Trophoblast cell (in vitro differentiated cells and primary cell): ENCODE measurements around the gene AOAH.

Experiments used
- DNase-seq, 2 donors: peaks; one replicate each; pipeline ENCODE4 v3.0.0-alpha.2; 2016
- H2AFZ ChIP-seq: 2 replicates; pipeline ENCODE4 v1.6.1; 2013; ENCODE audit warnings: low read length, moderate library complexity, mild to moderate bottlenecking; ENCODE audit not compliant: insufficient read depth, poor library complexity
- H2AK5ac ChIP-seq: 2 replicates; pipeline ENCODE4 v1.6.1; 2013; ENCODE audit warnings: mild to moderate bottlenecking, low read length
- H2BK120ac ChIP-seq: 2 replicates; pipeline ENCODE4 v1.6.1; 2013; ENCODE audit warnings: low read length, mild to moderate bottlenecking, moderate library complexity; ENCODE audit not compliant: insufficient read depth, poor library complexity
- H2BK12ac ChIP-seq: 2 replicates; pipeline ENCODE4 v1.6.1; 2013; ENCODE audit warnings: mild to moderate bottlenecking, low read length, moderate library complexity
- H2BK5ac ChIP-seq: 2 replicates; pipeline ENCODE4 v1.6.1; 2013; ENCODE audit warnings: low read length, low read depth, moderate library complexity, mild to moderate bottlenecking; ENCODE audit not compliant: poor library complexity
- H3K14ac ChIP-seq: 2 replicates; pipeline ENCODE4 v1.6.1; 2013; ENCODE audit warnings: mild to moderate bottlenecking, low read length
- H3K18ac ChIP-seq: 2 replicates; pipeline ENCODE4 v1.6.1; 2013; ENCODE audit warnings: mild to moderate bottlenecking, low read length
- H3K23ac ChIP-seq: 2 replicates; pipeline ENCODE4 v1.6.1; 2013; ENCODE audit warnings: low read length
- H3K27ac ChIP-seq: 2 replicates; pipeline ENCODE4 v1.5.1; 2013; ENCODE audit warnings: low read depth, mild to moderate bottlenecking, inconsistent platforms, low read length, moderate library complexity
- H3K27me3 ChIP-seq: 2 replicates; pipeline ENCODE4 v1.6.1; 2013; ENCODE audit warnings: inconsistent platforms, mild to moderate bottlenecking, low read length, moderate library complexity; ENCODE audit not compliant: insufficient read depth
- H3K36me3 ChIP-seq, 2 experiments: 1 replicate in 1 of 2; 2 replicates in 1 of 2; pipeline ENCODE4 v1.6.1; 2013; ENCODE audit warnings: low read length in 2 of 2, mild to moderate bottlenecking in 2 of 2, moderate library complexity in 1 of 2; ENCODE audit not compliant: insufficient read depth in 2 of 2, control insufficient read depth in 1 of 2
- H3K4ac ChIP-seq: 2 replicates; pipeline ENCODE4 v1.6.1; 2013; ENCODE audit warnings: low read depth, mild to moderate bottlenecking, low read length, moderate library complexity
- H3K4me1 ChIP-seq, 2 experiments: 1 replicate in 1 of 2; 2 replicates in 1 of 2; pipeline ENCODE4 v1.6.1; 2013; ENCODE audit warnings: low read length in 2 of 2, mild to moderate bottlenecking in 2 of 2, moderate library complexity in 1 of 2; ENCODE audit not compliant: insufficient read depth in 2 of 2, control insufficient read depth in 1 of 2
- H3K4me2 ChIP-seq: 2 replicates; pipeline ENCODE4 v1.6.1; 2013; ENCODE audit warnings: inconsistent platforms, mild to moderate bottlenecking, low read length, moderate library complexity
- H3K4me3 ChIP-seq: 2 replicates; pipeline ENCODE4 v1.5.1; 2013; ENCODE audit warnings: mild to moderate bottlenecking, low read depth, low read length, inconsistent platforms
- H3K79me1 ChIP-seq: one replicate; pipeline ENCODE4 v1.6.1; 2013; ENCODE audit warnings: low read length
- H3K79me2 ChIP-seq: 2 replicates; pipeline ENCODE4 v1.6.1; 2013; ENCODE audit warnings: low read length, mild to moderate bottlenecking; ENCODE audit not compliant: control insufficient read depth, insufficient read depth, poor library complexity
- H3K9ac ChIP-seq: 2 replicates; pipeline ENCODE4 v1.6.1; 2013; ENCODE audit warnings: mild to moderate bottlenecking, low read length
- H3K9me3 ChIP-seq: 2 replicates; pipeline ENCODE4 v1.6.1; 2013; ENCODE audit warnings: low read depth, mild to moderate bottlenecking, control low read depth, inconsistent platforms, low read length; ENCODE audit not compliant: insufficient read depth
- H4K12ac ChIP-seq: 2 replicates; pipeline ENCODE4 v1.6.1; 2013; ENCODE audit warnings: low read depth, mild to moderate bottlenecking, low read length, moderate library complexity
- H4K8ac ChIP-seq: 2 replicates; pipeline ENCODE4 v1.6.1; 2013; ENCODE audit warnings: low read depth, mild to moderate bottlenecking, low read length, moderate library complexity
- H4K91ac ChIP-seq: one replicate; pipeline ENCODE4 v1.6.1; 2013; ENCODE audit warnings: low read depth, mild to moderate bottlenecking, low read length, moderate library complexity
- WGBS: extraction: QIAGEN DNeasy Blood & Tissue Kit; methylation state at CpG from one replicate; pipeline ENCODE4 v1.1.7; 2013; ENCODE audit warnings: missing lambda C conversion rate; ENCODE audit not compliant: insufficient read length, insufficient coverage; ENCODE audit errors: extremely low coverage; 5-methylcytosine and 5-hydroxymethylcytosine counted together

AOAH gene

GRCh38 chr7:36600869-36601530 is 123.3 kb downstream of the AOAH start:
- no peak for DNase-seq
- H2BK5ac ChIP-seq, result no peak overlapping the region
- WGBS, result no CpG with 5 or more reads among the region's 5 CpGs
- H3K9ac ChIP-seq, result no peak overlapping the region
- H3K79me1 ChIP-seq, result no peaks in the 10 kb centered on the region
- no peak overlapping the region for H3K27ac ChIP-seq
- H3K4me3 ChIP-seq, result no peak overlapping the region
- H3K4ac ChIP-seq, result no peak overlapping the region
- H4K8ac ChIP-seq, result no peak overlapping the region
- H3K4me2 ChIP-seq, result no peak overlapping the region
- no peaks in the 10 kb centered on the region for H3K27me3 ChIP-seq
- H3K36me3 ChIP-seq, result no peaks in the 10 kb centered on the region
- no peak overlapping the region for H3K14ac ChIP-seq
- no peaks in the 10 kb centered on the region for H3K4me1 ChIP-seq
- no peak overlapping the region for H2BK12ac ChIP-seq
- no peak overlapping the region for H4K91ac ChIP-seq
- H4K12ac ChIP-seq, result no peak overlapping the region
- no peak overlapping the region for H2AFZ ChIP-seq
- H2BK120ac ChIP-seq, result no peak overlapping the region
- no peak overlapping the region for H3K23ac ChIP-seq
- no peaks in the 10 kb centered on the region for H3K9me3 ChIP-seq
- H2AK5ac ChIP-seq, result no peak overlapping the region
- no peaks in the 10 kb centered on the region for H3K79me2 ChIP-seq
- no peak overlapping the region for H3K18ac ChIP-seq

- Histone ChIP-seq H2BK12ac (no peak overlapping the region), H2BK5ac (no peak overlapping the region), H3K4me3 (no peak overlapping the region), H3K27ac (no peak overlapping the region), H3K23ac (no peak overlapping the region), H3K9ac (no peak overlapping the region), H3K36me3 (no peaks in the 10 kb centered on the region), H2AK5ac (no peak overlapping the region), H4K12ac (no peak overlapping the region), H3K79me1 (no peaks in the 10 kb centered on the region), H3K18ac (no peak overlapping the region), H2AFZ (no peak overlapping the region), H3K14ac (no peak overlapping the region), H3K27me3 (no peaks in the 10 kb centered on the region), H3K4me2 (no peak overlapping the region), H4K8ac (no peak overlapping the region), H3K79me2 (no peaks in the 10 kb centered on the region), H2BK120ac (no peak overlapping the region), H4K91ac (no peak overlapping the region), H3K9me3 (no peaks in the 10 kb centered on the region), H3K4me1 (no peaks in the 10 kb centered on the region), H3K4ac (no peak overlapping the region)
- DNase-seq, result no peak
- WGBS, result no CpG with 5 or more reads among the region's 6 CpGs
Measured at GRCh38 chr7:36600314-36600682, 124.0 kb downstream of the AOAH start.

- Histone ChIP-seq H3K9me3 (no peaks in the 10 kb centered on the region), H3K23ac (no peak overlapping the region), H3K4ac (no peak overlapping the region), H2AK5ac (no peak overlapping the region), H3K18ac (no peak overlapping the region), H2BK12ac (no peak overlapping the region), H3K14ac (no peak overlapping the region), H3K4me3 (no peak overlapping the region), H3K9ac (no peak overlapping the region), H3K79me1 (no peaks in the 10 kb centered on the region), H4K8ac (no peak overlapping the region), H2BK120ac (no peak overlapping the region), H2BK5ac (no peak overlapping the region), H4K12ac (no peak overlapping the region), H3K79me2 (no peaks in the 10 kb centered on the region), H3K4me2 (no peak overlapping the region), H2AFZ (no peak overlapping the region), H4K91ac (no peak overlapping the region), H3K27me3 (no peaks in the 10 kb centered on the region), H3K36me3 (no peaks in the 10 kb centered on the region), H3K4me1 (no peaks in the 10 kb centered on the region), H3K27ac (no peak overlapping the region)
- DNase-seq, result no peak
- WGBS, result no CpG with 5 or more reads among the region's 10 CpGs
Measured at GRCh38 chr7:36599645-36600313, 124.5 kb downstream of the AOAH start.

- no peak overlapping the region for H3K27ac ChIP-seq
- H2BK12ac ChIP-seq, result no peak overlapping the region
- H3K27me3 ChIP-seq, result no peaks in the 10 kb centered on the region
- no peak overlapping the region for H3K18ac ChIP-seq
- no peak for DNase-seq
- WGBS, result no CpG with 5 or more reads among the region's 3 CpGs
- no peak overlapping the region for H4K8ac ChIP-seq
- no peaks in the 10 kb centered on the region for H3K79me1 ChIP-seq
- H3K36me3 ChIP-seq, result no peaks in the 10 kb centered on the region
- H4K91ac ChIP-seq, result no peak overlapping the region
- H2AK5ac ChIP-seq, result no peak overlapping the region
- H3K23ac ChIP-seq, result no peak overlapping the region
- H3K79me2 ChIP-seq, result no peaks in the 10 kb centered on the region
- no peak overlapping the region for H3K14ac ChIP-seq
- H3K9ac ChIP-seq, result no peak overlapping the region
- no peak overlapping the region for H3K4me3 ChIP-seq
- H3K4ac ChIP-seq, result no peak overlapping the region
- H2BK5ac ChIP-seq, result no peak overlapping the region
- H4K12ac ChIP-seq, result no peak overlapping the region
- H3K4me2 ChIP-seq, result no peak overlapping the region
- no peak overlapping the region for H2BK120ac ChIP-seq
- H3K4me1 ChIP-seq, result no peaks in the 10 kb centered on the region
- H3K9me3 ChIP-seq, result no peaks in the 10 kb centered on the region
- no peak overlapping the region for H2AFZ ChIP-seq
Measured at GRCh38 chr7:36598054-36598674, 126.1 kb downstream of the AOAH start.
